ENCODE results near the gene ADK.
A peak's percentile ranks its signal among the peaks of the same experiment; 100 is the strongest.

The ADK gene

GRCh38 chr10:74684462-74684861 is 533.4 kb downstream of the ADK start:
- Mint-ChIP-seq H3K27ac (ENCODE audit: low read depth) (no peak overlapping the region), H3K9me3 (no peaks in the 10 kb centered on the region), H3K36me3 (ENCODE audit: insufficient read depth) (peaks cover 9% of the 10 kb centered on the region), H3K4me1 (peaks cover 8% of the 10 kb centered on the region), H3K27me3 (no peaks in the 10 kb centered on the region), H3K4me3 (no peak overlapping the region)
- no peak for ATAC-seq (replicated peaks; ENCODE audit: extremely low read depth, poor library complexity, severe bottlenecking)
- no peak for DNase-seq (ENCODE audit: low spot score in 2 of 2)

- ATAC-seq (replicated peaks; ENCODE audit: extremely low read depth, poor library complexity, severe bottlenecking) (no peak), DNase-seq (ENCODE audit: low spot score in 2 of 2) (no peak)
- peaks cover 8% of the 10 kb centered on the region for H3K4me1 Mint-ChIP-seq
- no peaks in the 10 kb centered on the region for H3K9me3 Mint-ChIP-seq
- H3K4me3 Mint-ChIP-seq: no peak overlapping the region
- peaks cover 9% of the 10 kb centered on the region for H3K36me3 Mint-ChIP-seq (ENCODE audit: insufficient read depth)
- no peaks in the 10 kb centered on the region for H3K27me3 Mint-ChIP-seq
- H3K27ac Mint-ChIP-seq (ENCODE audit: low read depth): no peak overlapping the region
Observed at GRCh38 chr10:74685564-74685963, 534.5 kb downstream of the ADK start.

- no peak overlapping the region for H3K4me3 Mint-ChIP-seq
- H3K9me3 Mint-ChIP-seq: no peaks in the 10 kb centered on the region
- ATAC-seq (replicated peaks; ENCODE audit: extremely low read depth, poor library complexity, severe bottlenecking) (no peak), DNase-seq (ENCODE audit: low spot score in 2 of 2) (no peak)
- no peaks in the 10 kb centered on the region for H3K27me3 Mint-ChIP-seq
- no peaks in the 10 kb centered on the region for H3K4me1 Mint-ChIP-seq
- H3K36me3 Mint-ChIP-seq (ENCODE audit: insufficient read depth): peaks cover 6% of the 10 kb centered on the region
- H3K27ac Mint-ChIP-seq (ENCODE audit: low read depth): no peak overlapping the region
Observed at GRCh38 chr10:74690393-74690792, 539.4 kb downstream of the ADK start.

- H3K4me1 Mint-ChIP-seq: no peaks in the 10 kb centered on the region
- DNase-seq (ENCODE audit: low spot score in 2 of 2) (no peak), ATAC-seq (replicated peaks; ENCODE audit: extremely low read depth, poor library complexity, severe bottlenecking) (no peak)
- H3K27me3 Mint-ChIP-seq: no peaks in the 10 kb centered on the region
- peaks cover 6% of the 10 kb centered on the region for H3K36me3 Mint-ChIP-seq (ENCODE audit: insufficient read depth)
- H3K27ac Mint-ChIP-seq (ENCODE audit: low read depth): no peak overlapping the region
- H3K4me3 Mint-ChIP-seq: no peak overlapping the region
- no peaks in the 10 kb centered on the region for H3K9me3 Mint-ChIP-seq
Observed at GRCh38 chr10:74691164-74691563, 540.1 kb downstream of the ADK start.

GRCh38 chr10:74704629-74705357 is 553.8 kb downstream of the ADK start:
- Mint-ChIP-seq H3K36me3 (ENCODE audit: insufficient read depth) (peaks cover 4% of the 10 kb centered on the region), H3K27me3 (no peaks in the 10 kb centered on the region), H3K27ac (ENCODE audit: low read depth) (no peak overlapping the region), H3K9me3 (no peaks in the 10 kb centered on the region), H3K4me3 (no peak overlapping the region), H3K4me1 (no peaks in the 10 kb centered on the region)
- DNase-seq (ENCODE audit: low spot score in 2 of 2) (no peak), ATAC-seq (replicated peaks; ENCODE audit: extremely low read depth, poor library complexity, severe bottlenecking) (no peak)

- no peaks in the 10 kb centered on the region for H3K9me3 Mint-ChIP-seq
- no peak for ATAC-seq (replicated peaks; ENCODE audit: extremely low read depth, poor library complexity, severe bottlenecking)
- H3K4me3 Mint-ChIP-seq: no peak overlapping the region
- no peak overlapping the region for H3K27ac Mint-ChIP-seq (ENCODE audit: low read depth)
- no peaks in the 10 kb centered on the region for H3K4me1 Mint-ChIP-seq
- peaks cover 4% of the 10 kb centered on the region for H3K36me3 Mint-ChIP-seq (ENCODE audit: insufficient read depth)
- no peak for DNase-seq (ENCODE audit: low spot score in 2 of 2)
- H3K27me3 Mint-ChIP-seq: no peaks in the 10 kb centered on the region
Observed at GRCh38 chr10:74705358-74705980, 554.4 kb downstream of the ADK start.

GRCh38 chr10:74706966-74707365 is 555.9 kb downstream of the ADK start:
- Mint-ChIP-seq H3K9me3 (no peaks in the 10 kb centered on the region), H3K4me1 (no peaks in the 10 kb centered on the region), H3K4me3 (no peak overlapping the region)

GRCh38 chr10:74708246-74708645 is 557.2 kb downstream of the ADK start:
- no peak overlapping the region for H3K4me3 Mint-ChIP-seq
- H3K36me3 Mint-ChIP-seq (ENCODE audit: insufficient read depth): peaks cover 5% of the 10 kb centered on the region
- H3K9me3 Mint-ChIP-seq: no peaks in the 10 kb centered on the region
- DNase-seq (ENCODE audit: low spot score in 2 of 2) (no peak), ATAC-seq (replicated peaks; ENCODE audit: extremely low read depth, poor library complexity, severe bottlenecking) (no peak)
- no peak overlapping the region for H3K27ac Mint-ChIP-seq (ENCODE audit: low read depth)
- H3K27me3 Mint-ChIP-seq: no peaks in the 10 kb centered on the region
- no peaks in the 10 kb centered on the region for H3K4me1 Mint-ChIP-seq

More at GRCh38 chr10:74706966-74707365, 555.9 kb downstream of the ADK start:
- DNase-seq (ENCODE audit: low spot score in 2 of 2) (no peak), ATAC-seq (replicated peaks; ENCODE audit: extremely low read depth, poor library complexity, severe bottlenecking) (no peak)
- Mint-ChIP-seq H3K27ac (ENCODE audit: low read depth) (no peak overlapping the region), H3K27me3 (no peaks in the 10 kb centered on the region), H3K36me3 (ENCODE audit: insufficient read depth) (peaks cover 5% of the 10 kb centered on the region)

- Mint-ChIP-seq H3K9me3 (peaks cover 32% of the 10 kb centered on the region), H3K36me3 (ENCODE audit: insufficient read depth) (no peaks in the 10 kb centered on the region), H3K4me1 (no peaks in the 10 kb centered on the region), H3K27me3 (no peaks in the 10 kb centered on the region), H3K27ac (ENCODE audit: low read depth) (no peak overlapping the region), H3K4me3 (no peak overlapping the region)
- DNase-seq (ENCODE audit: low spot score in 2 of 2): no peak
- ATAC-seq (replicated peaks; ENCODE audit: extremely low read depth, poor library complexity, severe bottlenecking): no peak
Observed at GRCh38 chr10:74718208-74718607, 567.2 kb downstream of the ADK start.

GRCh38 chr10:74728225-74728624 is 577.2 kb downstream of the ADK start:
- Mint-ChIP-seq H3K4me3 (no peak overlapping the region), H3K27ac (ENCODE audit: low read depth) (no peak overlapping the region), H3K4me1 (no peaks in the 10 kb centered on the region), H3K27me3 (no peaks in the 10 kb centered on the region), H3K9me3 (no peaks in the 10 kb centered on the region), H3K36me3 (ENCODE audit: insufficient read depth) (no peaks in the 10 kb centered on the region)
- DNase-seq (ENCODE audit: low spot score in 2 of 2) (no peak), ATAC-seq (replicated peaks; ENCODE audit: extremely low read depth, poor library complexity, severe bottlenecking) (no peak)

GRCh38 chr10:74730246-74730645 is 579.2 kb downstream of the ADK start:
- Mint-ChIP-seq H3K4me3 (no peak overlapping the region), H3K9me3 (peaks cover 5% of the 10 kb centered on the region), H3K27ac (ENCODE audit: low read depth) (no peak overlapping the region), H3K27me3 (no peaks in the 10 kb centered on the region), H3K4me1 (no peaks in the 10 kb centered on the region), H3K36me3 (ENCODE audit: insufficient read depth) (no peaks in the 10 kb centered on the region)
- DNase-seq (ENCODE audit: low spot score in 2 of 2) (no peak), ATAC-seq (replicated peaks; ENCODE audit: extremely low read depth, poor library complexity, severe bottlenecking) (no peak)

GRCh38 chr10:74733612-74734011 is 582.6 kb downstream of the ADK start:
- Mint-ChIP-seq H3K27ac (ENCODE audit: low read depth) (no peak overlapping the region), H3K4me3 (no peak overlapping the region), H3K9me3 (peaks cover 5% of the 10 kb centered on the region), H3K36me3 (ENCODE audit: insufficient read depth) (peaks cover 1% of the 10 kb centered on the region), H3K27me3 (no peaks in the 10 kb centered on the region), H3K4me1 (peaks cover 9% of the 10 kb centered on the region)
- no peak for ATAC-seq (replicated peaks; ENCODE audit: extremely low read depth, poor library complexity, severe bottlenecking)
- DNase-seq (ENCODE audit: low spot score in 2 of 2): no peak

- H3K27me3 Mint-ChIP-seq: no peaks in the 10 kb centered on the region
- peaks cover 1% of the 10 kb centered on the region for H3K36me3 Mint-ChIP-seq (ENCODE audit: insufficient read depth)
- peaks cover 18% of the 10 kb centered on the region for H3K4me1 Mint-ChIP-seq
- peak overlapping the region; percentile 10 for H3K27ac Mint-ChIP-seq (ENCODE audit: low read depth)
- DNase-seq (ENCODE audit: low spot score in 2 of 2) (no peak), ATAC-seq (replicated peaks; ENCODE audit: extremely low read depth, poor library complexity, severe bottlenecking) (no peak)
- H3K9me3 Mint-ChIP-seq: peaks cover 5% of the 10 kb centered on the region
- H3K4me3 Mint-ChIP-seq: no peak overlapping the region
Observed at GRCh38 chr10:74736029-74736428, 585.0 kb downstream of the ADK start.
